Measurements from ENCODE around the gene SYN1.

SYN1 gene

DNA sequence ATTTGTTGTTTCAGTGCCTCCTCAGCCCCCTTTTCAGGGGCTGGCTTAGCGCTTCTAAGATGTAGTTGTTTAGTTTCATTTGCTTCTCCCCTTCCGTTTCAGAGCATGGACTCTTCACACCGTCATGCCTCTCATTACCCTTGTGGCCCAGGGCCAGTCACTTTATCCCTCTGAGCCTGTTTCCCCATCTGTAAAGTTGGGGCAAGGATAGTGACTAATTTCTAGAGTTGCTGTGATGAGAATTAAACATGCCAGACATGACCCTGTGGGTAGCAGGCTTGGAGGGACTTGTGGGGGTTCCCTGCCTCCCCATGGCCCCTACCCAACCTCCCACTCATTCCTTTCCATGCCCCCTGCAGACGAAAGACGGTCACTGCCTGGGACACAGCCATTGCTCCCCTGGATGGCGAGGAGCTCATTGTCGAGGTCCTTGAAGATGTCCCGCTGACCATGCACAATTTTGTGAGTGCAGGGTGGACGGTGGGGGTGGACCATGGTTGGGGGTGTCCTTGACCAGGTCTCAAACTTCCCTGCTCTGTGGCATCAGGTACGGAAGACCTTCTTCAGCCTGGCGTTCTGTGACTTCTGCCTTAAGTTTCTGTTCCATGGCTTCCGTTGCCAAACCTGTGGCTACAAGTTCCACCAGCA, 55.1 kb downstream of the SYN1 start:
- Mint-ChIP-seq H3K4me1 (peaks cover 40% of the 10 kb centered on the region), H3K9me3 (no peaks in the 10 kb centered on the region), H3K4me3 (no peak overlapping the region), H3K27ac (no peak overlapping the region), H3K36me3 (peaks cover 32% of the 10 kb centered on the region), H3K27me3 (no peaks in the 10 kb centered on the region)
- DNase-seq = no peak
- CTCF ChIA-PET = interaction anchor here (1.5 kb wide), 1 partner anchor 79 kb away, joined by 3 read pairs; no protein-coding TSS in a partner anchor

DNA sequence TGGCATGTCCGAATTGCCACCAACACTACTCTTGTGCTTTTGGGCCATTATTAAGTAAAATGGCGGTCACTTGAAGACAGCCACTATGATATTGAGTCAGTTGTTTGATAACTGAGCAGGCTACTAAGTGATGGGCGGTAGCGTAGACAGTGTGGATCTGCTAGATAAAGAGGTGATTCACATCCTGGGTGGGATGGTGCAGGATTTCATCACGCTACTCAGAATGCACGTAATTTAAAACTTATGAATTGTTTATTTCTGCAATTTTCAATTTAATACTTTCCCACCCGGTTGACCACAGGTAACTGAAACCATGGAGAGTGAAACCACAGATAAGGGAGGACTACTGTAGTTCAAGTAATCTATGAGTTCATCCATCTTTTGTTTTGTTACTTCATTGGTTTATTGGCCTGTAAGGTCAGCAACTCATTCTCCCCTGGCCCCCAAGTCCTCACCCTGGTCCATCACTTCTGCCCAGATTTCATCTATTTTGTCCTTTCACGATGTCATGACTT, 55.8 kb downstream of the SYN1 start:
- DNase-seq = no peak
- CTCF ChIA-PET = interaction anchor here (1.2 kb wide), 1 partner anchor 66 kb away, joined by 3 read pairs; the partner anchor contains the start of gene CFP
- peaks cover 25% of the 10 kb centered on the region for H3K36me3 Mint-ChIP-seq
- peaks cover 42% of the 10 kb centered on the region for H3K4me1 Mint-ChIP-seq
- H3K9me3 Mint-ChIP-seq = no peaks in the 10 kb centered on the region
- no peak overlapping the region for H3K4me3 Mint-ChIP-seq
- no peak overlapping the region for H3K27ac Mint-ChIP-seq
- H3K27me3 Mint-ChIP-seq = no peaks in the 10 kb centered on the region

DNA sequence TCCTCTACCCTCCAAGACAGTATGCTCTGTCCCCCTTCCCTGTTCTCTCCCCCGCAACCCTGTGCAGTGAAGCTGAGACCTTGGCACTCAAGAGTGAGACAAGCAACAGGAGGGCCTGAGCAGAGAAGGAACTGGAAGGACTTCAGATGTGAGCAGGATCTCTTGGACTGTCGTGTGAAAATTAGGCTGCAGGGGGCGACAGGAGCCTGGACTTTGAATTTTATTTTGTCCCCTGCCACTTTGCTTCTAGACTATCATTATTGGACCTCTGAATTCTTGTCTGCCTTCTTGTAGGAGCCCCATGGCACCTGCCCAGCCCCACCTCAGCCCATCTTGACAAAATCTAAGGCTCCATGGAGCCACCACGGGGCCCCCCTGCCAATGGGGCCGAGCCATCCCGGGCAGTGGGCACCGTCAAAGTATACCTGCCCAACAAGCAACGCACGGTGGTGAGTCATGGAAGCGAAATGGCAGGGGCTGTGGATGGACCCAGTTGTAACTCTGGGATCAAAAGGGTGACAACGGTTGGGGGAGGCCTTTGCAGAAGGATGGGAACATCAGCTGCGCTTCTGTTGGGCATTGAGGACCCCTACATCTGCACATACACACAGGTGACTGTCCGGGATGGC, 56.9 kb downstream of the SYN1 start:
- Mint-ChIP-seq H3K9me3 (no peaks in the 10 kb centered on the region), H3K27me3 (no peaks in the 10 kb centered on the region), H3K36me3 (peaks cover 19% of the 10 kb centered on the region), H3K27ac (peak overlapping the region; percentile 64), H3K4me1 (peaks cover 42% of the 10 kb centered on the region), H3K4me3 (peak overlapping the region; percentile 81)
- CTCF ChIA-PET = interaction anchor here (1.2 to 2.3 kb wide), 2 partner anchors 66 to 67 kb away, joined by 3 to 5 read pairs; partner anchors contain the start of gene CFP
- DNase-seq = peak; percentile 61

DNA sequence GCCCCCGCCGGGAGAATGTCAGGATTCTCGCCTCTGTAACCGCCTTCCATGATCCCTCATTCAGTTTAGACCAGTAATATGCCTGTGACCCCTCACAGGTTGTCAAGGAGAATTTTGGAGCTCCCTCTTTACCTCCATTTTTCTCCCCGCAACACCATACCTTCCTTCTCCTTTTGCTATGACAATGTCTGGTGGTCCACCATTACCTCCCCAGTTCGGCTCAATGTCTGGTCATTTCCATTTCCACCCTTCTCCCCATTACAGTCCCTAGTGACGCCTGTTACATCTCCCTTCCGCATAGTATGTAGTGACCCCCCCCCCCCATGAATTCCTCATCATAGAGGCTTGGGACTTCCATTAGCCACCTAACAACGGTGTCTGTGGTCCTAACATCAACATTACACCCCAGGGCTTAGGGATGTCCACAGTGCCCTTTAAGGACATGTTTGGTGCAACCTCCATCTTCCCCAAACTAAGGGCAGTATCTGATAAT, 58.0 kb downstream of the SYN1 start:
- no peaks in the 10 kb centered on the region for H3K9me3 Mint-ChIP-seq
- H3K27ac Mint-ChIP-seq = peak overlapping the region; percentile 96
- no peaks in the 10 kb centered on the region for H3K27me3 Mint-ChIP-seq
- peak overlapping the region; percentile 81 for H3K4me3 Mint-ChIP-seq
- CTCF ChIA-PET = interaction anchor here (0.8 to 2.3 kb wide), 3 partner anchors 67 to 83 kb away, joined by 3 to 5 read pairs (median 3); no protein-coding TSS in a partner anchor
- DNase-seq = no peak
- H3K36me3 Mint-ChIP-seq = peaks cover 16% of the 10 kb centered on the region
- peaks cover 44% of the 10 kb centered on the region for H3K4me1 Mint-ChIP-seq

DNA sequence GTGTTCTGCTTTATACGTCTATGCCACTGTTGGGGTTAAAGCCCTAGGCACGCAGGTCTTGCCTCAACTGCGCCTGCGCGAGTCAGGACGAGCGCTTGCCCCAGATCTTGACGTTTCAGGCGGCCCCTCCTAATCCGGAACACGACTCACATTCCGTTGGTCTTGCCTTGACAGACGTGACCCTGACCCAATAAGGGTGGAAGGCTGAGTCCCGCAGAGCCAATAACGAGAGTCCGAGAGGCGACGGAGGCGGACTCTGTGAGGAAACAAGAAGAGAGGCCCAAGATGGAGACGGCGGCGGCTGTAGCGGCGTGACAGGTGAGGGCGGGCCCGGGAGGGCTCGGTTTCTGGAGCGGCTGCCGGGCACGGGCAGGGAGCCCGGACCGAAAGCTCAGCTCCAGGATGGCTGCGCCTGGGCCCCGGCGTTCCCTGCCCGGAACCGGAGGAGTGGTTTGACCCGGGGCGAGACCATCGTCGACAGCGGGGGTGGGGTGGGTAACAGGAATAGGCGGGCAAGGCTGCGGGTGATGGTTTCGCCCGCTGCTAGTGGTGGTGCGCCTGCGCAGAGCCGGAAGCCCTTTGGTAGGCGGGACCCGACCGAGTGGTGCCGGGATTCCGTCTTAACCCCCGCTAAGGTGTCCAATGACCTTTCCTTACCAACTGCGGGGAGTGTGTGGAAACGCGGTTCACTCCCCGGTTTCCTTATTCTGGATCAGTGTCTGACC, 58.6 kb downstream of the SYN1 start, which contains the start of gene ARAF:
Gene ARAF, plus strand, starts transcription at position 272 of the 725 bp plus-strand sequence. CDS start 1,763 bp downstream, outside the sequence.
- H3K27me3 Mint-ChIP-seq = no peaks in the 10 kb centered on the region
- H3K36me3 Mint-ChIP-seq = peaks cover 12% of the 10 kb centered on the region

DNA sequence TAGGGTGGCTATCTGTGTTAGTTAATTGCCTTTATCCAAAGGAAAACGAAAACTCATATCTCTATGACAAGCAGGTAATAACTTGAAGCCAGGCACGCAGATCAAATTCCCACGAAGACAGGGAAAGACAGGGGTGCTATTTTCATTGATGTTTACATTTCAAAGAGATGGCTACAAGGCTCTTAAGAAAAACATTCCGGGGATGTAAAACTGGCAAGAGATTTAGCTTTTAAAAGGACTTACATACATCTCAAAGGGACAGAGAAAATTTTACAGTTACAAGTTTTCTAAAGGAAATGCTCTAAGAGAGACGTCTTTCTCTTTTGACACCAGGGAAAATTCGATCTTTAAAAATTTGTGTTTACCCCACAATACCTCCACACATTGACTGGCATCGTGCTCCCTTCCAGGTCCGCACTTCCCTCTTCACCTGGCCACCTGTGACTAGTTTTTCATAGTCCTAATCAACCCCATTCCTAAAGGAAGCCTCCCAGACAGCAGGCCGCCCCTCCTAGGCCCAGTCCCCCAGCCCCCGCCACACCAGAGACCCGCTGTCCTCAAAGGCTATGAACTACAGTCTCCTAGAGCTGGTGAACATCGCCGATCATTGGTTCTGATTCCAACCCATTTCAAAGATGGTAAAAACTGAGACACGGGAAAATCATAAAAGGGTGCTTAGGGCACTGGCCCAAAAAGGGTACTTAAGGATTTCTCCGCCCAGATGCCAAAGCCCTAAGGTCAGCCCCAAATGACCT, 59.3 kb downstream of the SYN1 start:
- Mint-ChIP-seq H3K4me3 (peak overlapping the region; percentile 81), H3K9me3 (no peaks in the 10 kb centered on the region), H3K36me3 (peaks cover 13% of the 10 kb centered on the region), H3K4me1 (peaks cover 52% of the 10 kb centered on the region), H3K27ac (peak overlapping the region; percentile 96), H3K27me3 (no peaks in the 10 kb centered on the region)
- CTCF ChIA-PET = interaction anchor here (2.3 kb wide), 1 partner anchor 68 kb away, joined by 5 read pairs; no protein-coding TSS in a partner anchor
- DNase-seq = peak; percentile 23

More for the DNA sequence above, 58.6 kb downstream of the SYN1 start, which contains the start of gene ARAF:
- CTCF ChIA-PET = interaction anchor here (0.8 to 2.3 kb wide), 3 partner anchors 68 to 83 kb away, joined by 3 to 5 read pairs (median 3); no protein-coding TSS in a partner anchor
- H3K4me1 Mint-ChIP-seq = peaks cover 49% of the 10 kb centered on the region
- peak within 1 kb of the TSS; percentile 96 for H3K27ac Mint-ChIP-seq
- DNase-seq = peak; percentile 98
- no peaks in the 10 kb centered on the region for H3K9me3 Mint-ChIP-seq
- H3K4me3 Mint-ChIP-seq = peak within 1 kb of the TSS; percentile 81

DNA sequence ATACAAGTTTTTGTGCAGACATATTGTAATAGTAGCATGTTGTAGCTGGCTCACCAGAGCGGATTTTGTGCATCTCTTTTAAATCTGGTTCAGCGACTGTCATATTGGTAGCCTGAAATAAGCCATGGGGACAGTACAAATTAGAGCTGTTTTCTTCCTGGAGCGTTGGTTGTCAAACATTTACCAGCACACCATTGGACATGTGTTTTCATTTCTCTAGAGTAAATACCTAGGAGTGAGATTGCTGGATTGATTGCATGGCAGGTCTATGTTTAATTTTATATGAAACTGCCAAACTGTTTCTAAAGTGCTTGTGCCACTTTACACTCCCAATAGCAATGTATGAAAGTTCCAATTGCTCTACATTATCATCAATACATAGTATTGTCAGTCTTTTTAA, 61.2 kb downstream of the SYN1 start:
- DNase-seq = no peak
- CTCF ChIA-PET = no interaction called here
- peaks cover 41% of the 10 kb centered on the region for H3K4me1 Mint-ChIP-seq
- H3K27me3 Mint-ChIP-seq = no peaks in the 10 kb centered on the region
- H3K27ac Mint-ChIP-seq = no peak overlapping the region
- peaks cover 4% of the 10 kb centered on the region for H3K36me3 Mint-ChIP-seq
- H3K9me3 Mint-ChIP-seq = no peaks in the 10 kb centered on the region
- H3K4me3 Mint-ChIP-seq = no peak overlapping the region

DNA sequence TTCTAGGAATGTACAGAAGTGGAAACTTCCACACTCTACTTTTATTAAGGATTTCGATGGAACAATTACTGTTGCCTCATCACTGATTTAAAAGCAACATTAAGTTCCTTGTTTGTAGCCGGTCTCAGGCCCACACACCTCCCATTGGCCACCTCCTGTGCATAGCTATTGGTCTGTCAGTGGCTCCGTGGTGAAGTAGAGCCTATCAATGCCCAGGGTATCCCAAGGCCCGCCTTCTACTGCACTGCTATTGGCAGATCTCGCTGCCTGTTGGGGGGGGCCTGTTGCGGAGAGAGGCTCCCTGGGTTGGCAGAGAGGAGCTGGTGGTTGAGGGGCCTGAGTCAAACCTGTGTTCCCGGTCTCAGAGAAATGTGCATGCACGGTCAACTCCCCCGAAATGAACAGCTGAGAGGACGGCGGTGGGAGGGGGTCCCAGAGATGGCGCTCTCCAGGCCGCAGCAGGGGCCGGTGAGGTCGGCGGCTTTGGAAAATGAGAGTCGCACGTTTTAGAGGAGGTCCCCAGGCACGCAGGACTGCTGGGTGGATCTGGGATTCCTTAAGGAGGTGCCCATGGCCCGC, 63.5 kb downstream of the SYN1 start:
- H3K9me3 Mint-ChIP-seq = no peaks in the 10 kb centered on the region
- peaks cover 2% of the 10 kb centered on the region for H3K36me3 Mint-ChIP-seq
- peak overlapping the region; percentile 83 for H3K27ac Mint-ChIP-seq
- peaks cover 5% of the 10 kb centered on the region for H3K27me3 Mint-ChIP-seq
- CTCF ChIA-PET = interaction anchor here (0.8 to 1.0 kb wide), 3 partner anchors 15 to 73 kb away, joined by 3 to 4 read pairs (median 3); no protein-coding TSS in a partner anchor
- peak overlapping the region; percentile 78 for H3K4me3 Mint-ChIP-seq
- DNase-seq = peak; percentile 90
- peaks cover 24% of the 10 kb centered on the region for H3K4me1 Mint-ChIP-seq

DNA sequence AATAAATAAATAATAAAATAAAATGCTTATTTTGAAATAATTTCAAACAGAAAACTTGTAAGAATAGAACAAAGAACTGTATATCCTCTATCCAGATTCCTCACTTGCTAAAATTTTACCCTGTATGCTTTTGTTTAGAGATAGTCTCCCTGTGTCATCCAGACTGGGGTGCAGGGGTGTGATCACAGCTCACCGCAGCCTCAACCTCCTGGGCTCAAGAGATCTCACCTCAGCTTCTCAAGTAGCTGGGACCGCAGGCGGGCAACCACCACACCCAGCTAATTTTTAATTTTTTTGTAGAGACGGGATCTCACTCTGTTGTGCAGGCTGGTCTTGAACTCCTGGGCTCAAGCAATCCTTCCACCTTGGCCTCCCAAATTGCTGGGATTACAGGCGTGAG, 76.2 kb downstream of the SYN1 start:
- no peak overlapping the region for H3K4me3 Mint-ChIP-seq
- CTCF ChIA-PET = no interaction called here
- no peaks in the 10 kb centered on the region for H3K4me1 Mint-ChIP-seq
- H3K27me3 Mint-ChIP-seq = no peaks in the 10 kb centered on the region
- no peak for DNase-seq
- no peak overlapping the region for H3K27ac Mint-ChIP-seq
- no peaks in the 10 kb centered on the region for H3K9me3 Mint-ChIP-seq
- no peaks in the 10 kb centered on the region for H3K36me3 Mint-ChIP-seq

DNA sequence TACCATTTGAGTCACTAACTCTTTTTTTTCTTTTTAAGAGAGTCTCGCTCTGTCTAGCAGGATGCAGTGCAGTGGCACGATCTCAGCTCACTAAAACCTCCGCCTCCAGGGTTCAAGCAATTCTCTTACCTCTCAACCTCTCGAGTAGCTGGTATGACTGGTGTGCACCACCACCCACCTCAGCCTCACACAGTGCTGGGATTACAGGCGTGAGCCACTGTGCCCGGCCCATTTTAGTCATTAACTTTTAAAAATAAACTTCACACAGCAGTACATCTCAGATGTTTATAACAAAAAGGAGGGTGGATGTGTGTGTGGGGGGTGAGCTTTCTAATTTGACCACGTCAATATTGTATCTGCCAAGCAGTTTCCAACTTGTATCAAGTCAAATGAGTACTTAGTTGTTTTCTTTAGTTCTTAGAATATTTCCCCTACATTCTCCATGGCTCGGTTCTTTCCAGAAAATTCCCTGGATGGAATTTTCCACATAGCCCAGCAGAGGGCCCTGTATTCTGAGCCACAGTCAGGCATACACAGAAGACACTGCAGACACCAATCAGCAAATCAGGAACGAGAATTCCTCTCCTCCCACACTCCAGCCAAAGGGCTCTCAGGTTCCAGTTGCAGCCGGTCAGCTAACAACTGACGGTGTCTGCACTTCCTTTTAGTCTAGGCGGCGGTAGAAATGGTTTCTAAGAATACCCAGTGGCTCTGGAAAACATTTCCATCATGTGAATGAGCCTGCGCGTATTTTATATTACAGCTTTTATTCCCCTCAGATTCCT, 78.7 kb downstream of the SYN1 start:
- Mint-ChIP-seq H3K36me3 (no peaks in the 10 kb centered on the region), H3K27me3 (no peaks in the 10 kb centered on the region), H3K27ac (no peak overlapping the region), H3K9me3 (no peaks in the 10 kb centered on the region), H3K4me3 (no peak overlapping the region), H3K4me1 (no peaks in the 10 kb centered on the region)
- peak; percentile 22 for DNase-seq
- CTCF ChIA-PET = interaction anchor here (0.8 to 1.3 kb wide), 3 partner anchors 15 to 82 kb away, joined by 3 read pairs; no protein-coding TSS in a partner anchor

DNA sequence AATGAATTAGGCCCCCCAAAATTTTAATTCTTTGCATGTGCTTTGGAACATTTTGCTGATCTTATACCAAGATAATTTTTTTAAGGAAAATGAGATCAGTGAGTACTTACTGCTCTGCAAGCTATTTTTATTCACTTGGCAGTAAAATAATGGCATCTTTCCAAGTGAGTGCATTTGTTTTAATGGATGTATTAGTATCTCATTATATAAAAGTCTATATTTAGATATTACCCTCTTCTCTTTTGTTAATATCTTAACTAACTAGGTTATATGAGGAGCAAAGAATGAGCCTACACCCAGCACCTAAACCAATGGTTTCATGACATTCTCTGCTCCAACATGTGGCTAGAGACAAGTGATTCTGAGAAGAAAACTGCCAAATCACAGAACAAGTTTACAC, 79.8 kb downstream of the SYN1 start:
- no peaks in the 10 kb centered on the region for H3K9me3 Mint-ChIP-seq
- H3K4me3 Mint-ChIP-seq = no peak overlapping the region
- no peaks in the 10 kb centered on the region for H3K36me3 Mint-ChIP-seq
- no peak overlapping the region for H3K27ac Mint-ChIP-seq
- CTCF ChIA-PET = interaction anchor here (0.8 to 1.3 kb wide), 2 partner anchors 56 to 83 kb away, joined by 3 read pairs; no protein-coding TSS in a partner anchor
- no peak for DNase-seq
- no peaks in the 10 kb centered on the region for H3K4me1 Mint-ChIP-seq
- no peaks in the 10 kb centered on the region for H3K27me3 Mint-ChIP-seq

DNA sequence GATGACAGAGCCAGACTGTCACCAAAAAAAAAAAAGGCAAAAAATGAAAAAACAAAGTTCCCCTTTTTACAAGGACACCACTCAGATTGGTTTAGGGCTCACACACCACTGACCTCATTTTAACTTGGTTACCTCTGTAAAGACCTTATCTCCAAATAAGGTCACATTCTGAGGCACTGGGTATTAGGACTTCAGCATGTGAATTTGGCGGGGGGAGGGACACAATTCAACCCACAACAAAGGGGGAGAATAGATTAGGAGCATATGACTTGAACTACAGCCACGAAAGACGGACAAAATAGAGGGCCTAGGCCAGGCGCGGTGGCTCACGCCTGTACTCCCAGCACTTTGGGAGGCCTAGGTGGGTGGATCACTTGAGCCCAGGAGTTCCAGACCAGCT, 89.6 kb downstream of the SYN1 start:
- H3K36me3 Mint-ChIP-seq = no peaks in the 10 kb centered on the region
- no peak for DNase-seq
- CTCF ChIA-PET = no interaction called here
- H3K4me3 Mint-ChIP-seq = no peak overlapping the region
- H3K27ac Mint-ChIP-seq = no peak overlapping the region
- peaks cover 4% of the 10 kb centered on the region for H3K27me3 Mint-ChIP-seq
- H3K4me1 Mint-ChIP-seq = no peaks in the 10 kb centered on the region
- H3K9me3 Mint-ChIP-seq = no peaks in the 10 kb centered on the region
